Amniotic stem cell (primary cell): ENCODE measurements around the gene MMEL1.

Experiments used
- DNase-seq: peaks from one replicate; lab custom pipeline; 2025; lab: John Stamatoyannopoulos, UW

MMEL1 gene

GRCh38 chr1:2642560-2643413 lies 10.0 kb upstream of the MMEL1 start:
- DNase-seq: peak; percentile 56

GRCh38 chr1:2642131-2642559 lies 9.3 kb upstream of the MMEL1 start:
- no peak for DNase-seq

GRCh38 chr1:2641381-2642130 lies 8.7 kb upstream of the MMEL1 start:
- no peak for DNase-seq

GRCh38 chr1:2640626-2641025 lies 7.8 kb upstream of the MMEL1 start:
- no peak for DNase-seq

GRCh38 chr1:2639607-2640521 lies 7.0 kb upstream of the MMEL1 start:
- DNase-seq: no peak

- no peak for DNase-seq
Observed at GRCh38 chr1:2639203-2639602, 6.4 kb upstream of the MMEL1 start.

- no peak for DNase-seq
Observed at GRCh38 chr1:2638466-2639115, 5.8 kb upstream of the MMEL1 start.

- no peak for DNase-seq
Observed at GRCh38 chr1:2637442-2638145, 4.8 kb upstream of the MMEL1 start.

- no peak for DNase-seq
Observed at GRCh38 chr1:2636733-2637132, 3.9 kb upstream of the MMEL1 start.

- DNase-seq: no peak
Observed at GRCh38 chr1:2635361-2636010, 2.7 kb upstream of the MMEL1 start.

- DNase-seq: no peak
Observed at GRCh38 chr1:2633936-2634491, 1.2 kb upstream of the MMEL1 start.

- no peak for DNase-seq
Observed at GRCh38 chr1:2633366-2633935, 635 bp upstream of the MMEL1 start.

GRCh38 chr1:2632051-2632430 lies 775 bp downstream of the MMEL1 start:
- DNase-seq: no peak

GRCh38 chr1:2631136-2632050 lies 1.4 kb downstream of the MMEL1 start:
- no peak for DNase-seq

- DNase-seq: no peak
Observed at GRCh38 chr1:2630498-2631135, 2.2 kb downstream of the MMEL1 start.

GRCh38 chr1:2629627-2630497 lies 3.0 kb downstream of the MMEL1 start:
- no peak for DNase-seq

- no peak for DNase-seq
Observed at GRCh38 chr1:2628933-2629626, 3.7 kb downstream of the MMEL1 start.
